Right lobe of liver (tissue), 4 donors: ENCODE results near the gene NCK2.

Experiments
- CTCF ChIP-seq, 4 donors: fragments of 200-600 bp in 3 of 4; fragments of 450-650 bp in 1 of 4; IDR thresholded peaks; one replicate each; pipeline versions ENCODE4 v1.5.1 to v1.8.0; 2016 to 2022; ENCODE audit warnings: antibody characterized with exemption in 4 of 4, mild to moderate bottlenecking in 2 of 4
- POLR2A ChIP-seq: fragments of 450-650 bp; IDR thresholded peaks from one replicate; pipeline ENCODE4 v1.6.1; 2017; ENCODE audit warnings: antibody characterized with exemption, mild to moderate bottlenecking
- donor health status: DM: no; HTN: no; CAD: no.
- donor health status: DM: no; HTN: no; CAD: no.
- donor health status: DM: no; HTN: yes; CAD: no.

- TF ChIP-seq CTCF (IDR thresholded peaks at IDR 0.05) (no peak), POLR2A (no peak)
Measured at GRCh38 chr2:105714141-105714540, 30.6 kb upstream of the NCK2 start.
